Measurements from ENCODE around the gene CDC40.

DNA sequence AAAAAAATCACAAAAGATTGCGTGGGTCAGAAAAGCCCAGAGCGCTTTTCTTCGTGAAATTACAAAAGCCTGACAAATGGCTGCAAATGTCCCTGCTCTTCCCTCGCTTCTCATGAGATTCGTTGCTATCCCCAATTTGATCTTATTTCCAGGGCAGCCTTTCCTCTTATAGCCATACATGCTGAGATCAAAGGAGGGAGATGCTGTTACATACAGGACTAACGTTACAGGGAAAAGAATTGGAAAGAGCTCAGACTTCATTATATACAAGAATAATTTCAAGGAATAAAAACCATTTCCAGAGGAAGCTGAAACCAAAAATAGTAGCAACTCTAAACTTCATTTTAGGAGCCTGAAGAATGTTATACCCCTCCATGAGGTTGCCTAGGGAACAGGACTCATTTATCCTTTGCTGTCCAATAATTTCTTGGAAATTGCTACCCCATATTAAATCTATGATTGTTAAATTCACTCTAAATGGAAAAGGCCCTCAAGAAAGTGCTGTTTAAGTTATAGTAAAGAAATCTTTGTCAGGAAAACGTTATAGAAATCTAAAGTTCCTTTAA lies 97.0 kb downstream of the CDC40 start:
- TF ChIP-seq EGR1 (IDR thresholded peaks at IDR 0.05; ENCODE audit: borderline replicate concordance in 1 of 2, low read depth in 2 of 2, low read length in 2 of 2) (no peak), POLR2A (IDR thresholded peaks at IDR 0.05; ENCODE audit: low read depth, low read length) (no peak)
